Endothelial cell (in vitro differentiated cells): Measurements from ENCODE around the gene CMKLR1. TPM values are rescaled to one million over a fixed set of nuclear protein-coding genes. Genes with fewer than 3 reads are reported as not detected.
A peak's percentile ranks its signal among the peaks of the same experiment; 100 is the strongest.

ENCODE experiments used
- DNase-seq: peaks from one replicate; pipeline ENCODE4 v3.0.0; 2021; ENCODE audit warnings: low spot score
- H3K27ac Mint-ChIP-seq: one replicate; pipeline ENCODE4 v1.8.0; 2021; ENCODE audit warnings: mixed read lengths, inconsistent platforms; ENCODE audit not compliant: unreplicated experiment
- H3K27me3 Mint-ChIP-seq: one replicate; pipeline ENCODE4 v1.8.0; 2021; ENCODE audit warnings: mild to moderate bottlenecking, moderate library complexity, mixed read lengths, inconsistent platforms; ENCODE audit not compliant: unreplicated experiment
- H3K36me3 Mint-ChIP-seq: one replicate; pipeline ENCODE4 v1.8.0; 2021; ENCODE audit warnings: mild to moderate bottlenecking, low read depth, mixed read lengths, inconsistent platforms; ENCODE audit not compliant: unreplicated experiment
- H3K4me1 Mint-ChIP-seq: one replicate; pipeline ENCODE4 v1.8.0; 2021; ENCODE audit warnings: mild to moderate bottlenecking, mixed read lengths, inconsistent platforms; ENCODE audit not compliant: unreplicated experiment
- H3K4me3 Mint-ChIP-seq: one replicate; pipeline ENCODE4 v1.8.0; 2021; ENCODE audit warnings: mild to moderate bottlenecking, mixed read lengths, inconsistent platforms; ENCODE audit not compliant: unreplicated experiment
- H3K9me3 Mint-ChIP-seq: one replicate; pipeline ENCODE4 v1.8.0; 2021; ENCODE audit warnings: mixed read lengths, inconsistent platforms; ENCODE audit not compliant: unreplicated experiment
- total RNA-seq: library from RNA; stranded (reverse); fragmentation: NEBNext Ultra II Directional; extraction: Animal tissue kit (Norgen Biotek cat#: 25700); gene quantifications from one replicate; pipeline ENCODE4 v1.2.1, GENCODE V29; 2021; ENCODE audit not compliant: unreplicated experiment
- TF ChIP-seq, protein P1 (sequence below): fragments of 200-600 bp; sonication (generic); IDR thresholded peaks from one replicate; pipeline ENCODE4 v1.5.0; 2021; ENCODE audit warnings: antibody characterized with exemption; ENCODE audit not compliant: unreplicated experiment

CMKLR1 gene
- total RNA-seq, 1 donor from 2014 or later, result 0.51 TPM

DNA sequence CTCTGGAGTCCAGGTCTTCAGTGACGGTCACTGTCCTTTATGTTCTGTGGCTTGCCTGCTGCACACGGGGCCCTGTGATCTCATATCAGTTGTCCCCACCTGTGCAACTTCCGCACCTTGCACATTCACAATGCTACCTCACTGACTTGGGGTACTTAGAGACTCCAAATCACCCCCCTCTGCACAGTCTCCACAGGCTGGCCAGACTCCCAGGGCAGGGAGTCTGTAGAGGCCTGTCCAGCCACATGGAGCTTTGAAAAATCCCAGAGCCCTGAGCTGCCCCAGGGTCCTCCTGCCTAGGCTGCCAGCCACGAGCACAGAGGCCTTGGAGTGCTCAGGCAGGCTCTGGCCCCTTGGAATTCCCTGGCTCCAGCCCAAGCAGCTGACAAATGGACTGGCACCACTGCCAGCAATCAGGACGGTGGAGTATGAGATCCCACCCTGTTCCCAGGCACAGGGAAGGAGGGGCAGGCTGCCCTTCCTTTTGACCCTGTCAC lies 26.4 kb downstream of the CMKLR1 start:
- Mint-ChIP-seq H3K27ac (peak overlapping the region; percentile 92), H3K36me3 (no peaks in the 10 kb centered on the region), H3K4me3 (no peak overlapping the region), H3K4me1 (peaks cover 46% of the 10 kb centered on the region), H3K27me3 (peaks cover 18% of the 10 kb centered on the region), H3K9me3 (no peaks in the 10 kb centered on the region)
- TF ChIP-seq, protein P1, sequence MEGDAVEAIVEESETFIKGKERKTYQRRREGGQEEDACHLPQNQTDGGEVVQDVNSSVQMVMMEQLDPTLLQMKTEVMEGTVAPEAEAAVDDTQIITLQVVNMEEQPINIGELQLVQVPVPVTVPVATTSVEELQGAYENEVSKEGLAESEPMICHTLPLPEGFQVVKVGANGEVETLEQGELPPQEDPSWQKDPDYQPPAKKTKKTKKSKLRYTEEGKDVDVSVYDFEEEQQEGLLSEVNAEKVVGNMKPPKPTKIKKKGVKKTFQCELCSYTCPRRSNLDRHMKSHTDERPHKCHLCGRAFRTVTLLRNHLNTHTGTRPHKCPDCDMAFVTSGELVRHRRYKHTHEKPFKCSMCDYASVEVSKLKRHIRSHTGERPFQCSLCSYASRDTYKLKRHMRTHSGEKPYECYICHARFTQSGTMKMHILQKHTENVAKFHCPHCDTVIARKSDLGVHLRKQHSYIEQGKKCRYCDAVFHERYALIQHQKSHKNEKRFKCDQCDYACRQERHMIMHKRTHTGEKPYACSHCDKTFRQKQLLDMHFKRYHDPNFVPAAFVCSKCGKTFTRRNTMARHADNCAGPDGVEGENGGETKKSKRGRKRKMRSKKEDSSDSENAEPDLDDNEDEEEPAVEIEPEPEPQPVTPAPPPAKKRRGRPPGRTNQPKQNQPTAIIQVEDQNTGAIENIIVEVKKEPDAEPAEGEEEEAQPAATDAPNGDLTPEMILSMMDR, result no peak
- no peak for DNase-seq

DNA sequence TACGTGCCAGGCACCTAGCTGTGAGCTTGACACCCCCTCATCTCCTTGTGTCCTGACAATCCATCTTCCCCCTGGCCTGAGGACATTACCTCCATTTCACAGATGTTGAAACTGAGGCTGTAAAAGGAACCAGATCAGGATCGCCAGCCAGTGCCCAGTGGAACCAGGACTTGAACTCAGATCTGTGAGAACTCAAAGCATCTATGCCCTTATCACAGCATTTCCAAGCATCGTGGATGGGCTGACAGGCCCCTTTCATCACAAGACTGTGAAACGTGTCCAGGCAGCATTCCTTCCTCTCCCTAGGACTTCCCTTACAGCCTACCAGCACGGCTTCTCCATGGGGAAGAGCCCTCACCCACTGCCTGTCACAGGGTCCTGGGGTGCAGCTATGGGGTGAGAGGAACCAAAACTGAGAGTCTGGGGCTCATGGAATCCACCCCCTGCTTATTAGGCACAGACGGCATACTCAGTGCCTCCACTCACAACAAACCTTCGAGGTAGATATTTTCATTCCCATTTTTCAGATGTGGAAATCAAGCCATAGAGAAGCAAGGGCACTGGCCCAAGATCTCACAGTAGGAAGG lies 26.9 kb downstream of the CMKLR1 start:
- Mint-ChIP-seq H3K27ac (peak overlapping the region; percentile 37), H3K9me3 (no peaks in the 10 kb centered on the region)

DNA sequence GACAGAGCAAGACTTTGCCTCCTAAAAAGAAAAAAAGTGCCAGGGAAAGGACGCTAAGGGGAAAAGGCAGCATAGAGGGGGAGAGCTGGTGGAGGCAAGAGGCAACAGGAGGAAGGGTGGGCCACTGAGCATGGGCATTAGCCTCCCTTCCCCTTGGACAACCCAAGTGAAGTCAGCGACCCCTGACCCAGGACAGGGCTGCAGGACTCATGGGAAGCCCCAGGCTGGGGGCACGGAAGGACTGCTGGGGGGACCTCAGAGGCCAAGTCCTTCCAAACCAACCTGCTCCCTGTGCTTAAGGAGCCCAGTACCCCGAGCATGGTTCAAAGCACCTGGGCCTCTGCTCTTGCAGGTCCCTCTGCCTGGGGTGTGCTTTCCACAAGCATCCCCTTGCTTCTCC lies 27.5 kb downstream of the CMKLR1 start:
- H3K4me1 Mint-ChIP-seq, result peaks cover 50% of the 10 kb centered on the region
- TF ChIP-seq, protein P1, result no peak
- no peak overlapping the region for H3K4me3 Mint-ChIP-seq
- peak overlapping the region; percentile 37 for H3K27ac Mint-ChIP-seq
- no peaks in the 10 kb centered on the region for H3K9me3 Mint-ChIP-seq
- H3K27me3 Mint-ChIP-seq, result peaks cover 17% of the 10 kb centered on the region
- no peaks in the 10 kb centered on the region for H3K36me3 Mint-ChIP-seq
- DNase-seq, result no peak

More for the DNA sequence above, 26.9 kb downstream of the CMKLR1 start:
- no peak for DNase-seq
- Mint-ChIP-seq H3K27me3 (peaks cover 17% of the 10 kb centered on the region), H3K4me3 (no peak overlapping the region), H3K4me1 (peaks cover 46% of the 10 kb centered on the region), H3K36me3 (no peaks in the 10 kb centered on the region)
- TF ChIP-seq, protein P1, result no peak

DNA sequence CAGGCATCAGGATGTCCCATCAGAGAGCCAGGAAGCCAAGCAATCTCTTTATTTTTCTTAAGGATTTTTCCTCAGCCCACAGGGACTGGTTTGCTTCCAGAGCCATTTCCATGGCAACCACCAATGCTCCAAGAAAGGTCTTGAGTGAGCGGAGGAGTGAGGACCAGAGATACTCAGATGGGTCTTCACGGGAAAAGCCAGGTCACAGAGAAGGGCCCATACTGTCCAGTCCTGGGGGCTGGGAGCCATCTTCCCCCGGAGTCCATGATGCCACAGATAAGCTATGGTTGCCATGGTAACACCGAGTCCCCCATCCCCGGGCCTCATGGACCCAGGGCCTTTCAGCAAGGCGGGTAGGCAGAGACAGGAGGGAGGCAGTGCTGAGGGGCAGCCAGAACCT lies 28.6 kb downstream of the CMKLR1 start:
- Mint-ChIP-seq H3K27ac (no peak overlapping the region), H3K4me3 (no peak overlapping the region), H3K9me3 (no peaks in the 10 kb centered on the region), H3K27me3 (peaks cover 20% of the 10 kb centered on the region), H3K36me3 (no peaks in the 10 kb centered on the region), H3K4me1 (peaks cover 52% of the 10 kb centered on the region)
- TF ChIP-seq, protein P1, result no peak
- DNase-seq, result no peak

DNA sequence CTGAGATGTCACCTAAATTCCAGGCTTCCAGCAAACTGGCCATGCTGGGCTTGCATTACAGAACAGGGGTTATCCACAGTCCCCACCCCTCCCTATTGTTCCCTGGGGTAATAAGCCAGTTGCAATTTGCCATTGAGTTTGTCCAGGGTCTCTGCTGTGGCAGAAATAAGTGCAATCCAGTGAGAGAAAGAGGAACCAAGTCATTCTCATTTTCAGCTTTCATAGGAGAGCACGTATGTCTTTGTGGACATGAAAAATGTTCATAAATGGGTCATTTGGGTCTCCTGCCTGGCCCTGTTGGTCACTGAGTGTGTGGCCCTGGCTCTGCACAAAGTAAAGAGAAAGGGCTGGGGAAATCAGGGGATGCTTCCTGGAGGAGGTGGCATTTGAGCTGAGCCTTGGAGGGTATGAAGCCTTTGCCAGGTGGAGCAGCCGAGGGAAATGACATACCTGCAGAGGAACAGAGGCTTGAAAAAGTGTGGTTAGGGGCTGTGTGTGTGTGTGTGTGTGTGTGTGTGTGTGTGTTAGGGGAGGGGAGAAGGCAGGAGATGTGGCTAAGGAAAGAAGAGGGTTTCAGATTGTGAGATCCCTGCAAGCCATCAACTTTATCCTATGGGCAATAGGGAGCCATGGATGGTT lies 29.3 kb downstream of the CMKLR1 start:
- no peak overlapping the region for H3K4me3 Mint-ChIP-seq

More for the DNA sequence above, 29.3 kb downstream of the CMKLR1 start:
- Mint-ChIP-seq H3K4me1 (peaks cover 54% of the 10 kb centered on the region), H3K27me3 (peaks cover 20% of the 10 kb centered on the region), H3K9me3 (no peaks in the 10 kb centered on the region), H3K27ac (no peak overlapping the region), H3K36me3 (no peaks in the 10 kb centered on the region)
- TF ChIP-seq, protein P1, result no peak
- DNase-seq, result no peak
